Esophagus muscularis mucosa (tissue), 4 donors: ENCODE data around the gene LCP2. TPM values are rescaled to one million over a fixed set of nuclear protein-coding genes. Genes with fewer than 3 reads are reported as not detected.
A peak's percentile ranks its signal among the peaks of the same experiment; 100 is the strongest.

Experiments
- DNase-seq: peaks from one replicate; pipeline ENCODE4 v3.0.0-alpha.2; 2017; ENCODE audit errors: extremely low spot score
- H3K27ac ChIP-seq, 4 donors: fragments of 200-600 bp; sonication (generic); replicated peaks in 1 of 4; 1 replicate in 3 of 4; 2 replicates in 1 of 4; pipeline ENCODE4 v1.5.1; 2016 to 2019; ENCODE audit warnings: mild to moderate bottlenecking in 1 of 4
- H3K27me3 ChIP-seq, 4 donors: fragments of 200-600 bp; sonication (generic); one replicate each; pipeline versions ENCODE4 v1.5.1 to v1.6.0; 2016 to 2019
- H3K36me3 ChIP-seq, 4 donors: fragments of 200-600 bp; sonication (generic); one replicate each; pipeline ENCODE4 v1.5.1; 2016 to 2019
- H3K4me1 ChIP-seq, 4 donors: fragments of 200-600 bp; sonication (generic); one replicate each; pipeline ENCODE4 v1.5.1; 2016 to 2019
- H3K4me3 ChIP-seq, 4 donors: fragments of 200-600 bp; sonication (generic); 1 replicate in 2 of 4; 2 replicates in 2 of 4; pipeline ENCODE4 v1.5.1; 2016 to 2019; ENCODE audit warnings: mild to moderate bottlenecking in 4 of 4, moderate library complexity in 1 of 4
- H3K9me3 ChIP-seq, 4 donors: fragments of 200-600 bp; sonication (generic); 1 replicate in 3 of 4; 2 replicates in 1 of 4; pipeline ENCODE4 v1.5.1; 2016 to 2019
- CTCF ChIP-seq, 3 experiments: fragments of 200-600 bp in 2 of 3; fragments of 450-650 bp in 1 of 3; sonication (generic) in 2 of 3; IDR thresholded peaks; one replicate each; pipeline ENCODE4 v1.5.1; 2017 to 2019; ENCODE audit warnings: antibody characterized with exemption in 3 of 3, mild to moderate bottlenecking in 2 of 3, moderate library complexity in 1 of 3
- EP300 ChIP-seq: sonication (generic); formaldehyde crosslinking; IDR thresholded peaks from one replicate; pipeline ENCODE4 v1.6.1; 2017; ENCODE audit warnings: antibody characterized with exemption
- POLR2A ChIP-seq: fragments of 450-650 bp; IDR thresholded peaks from one replicate; pipeline ENCODE4 v1.6.1; 2017; ENCODE audit warnings: antibody characterized with exemption, moderate library complexity, mild to moderate bottlenecking, low read depth
- POLR2AphosphoS5 ChIP-seq, 2 donors: sonication (generic); formaldehyde crosslinking; IDR thresholded peaks; one replicate each; pipeline ENCODE4 v1.6.1; 2017; ENCODE audit warnings: antibody characterized with exemption in 2 of 2
- WGBS: methylation state at CpG from one replicate; pipeline ENCODE4 v1.1.5; 2018; 5-methylcytosine and 5-hydroxymethylcytosine counted together
- intact Hi-C: fragments of 100-400 bp; cut with DNase I; formaldehyde crosslinking; loops from one replicate; pipeline ENCODE4 v1.15.1; 2023
- total RNA-seq, 4 donors: library from RNA; depleted of rRNA; stranded (reverse); fragments of >200 nt; gene quantifications; one replicate each; pipeline versions ENCODE4 v1.1.0 to v1.2.1, GENCODE V29; 2016

The LCP2 gene
- total RNA-seq, 4 donors from 2014 or later: 6.8 to 20.4 (median 9.0) TPM

- WGBS: 68% methylated on average over 11 of the region's 11 CpGs
- H3K4me3 ChIP-seq: no peak overlapping the region
- H3K27ac ChIP-seq: peak overlapping the region in 1 of 4 donors; percentile 40
Observed at GRCh38 chr5:170301981-170302652, 4.5 kb upstream of the LCP2 start.

GRCh38 chr5:170301149-170301548 lies 3.6 kb upstream of the LCP2 start:
- H3K27ac ChIP-seq: no peak overlapping the region
- H3K4me3 ChIP-seq: no peak overlapping the region
- DNase-seq: no peak
- intact Hi-C loops: no loop called here
- WGBS: 84% methylated on average over 9 of the region's 9 CpGs
- no peaks in the 10 kb centered on the region for H3K36me3 ChIP-seq
- no peaks in the 10 kb centered on the region for H3K27me3 ChIP-seq
- peaks cover 8 to 18% (median 16%) of the 10 kb centered on the region in 4 donors for H3K4me1 ChIP-seq
- H3K9me3 ChIP-seq: no peaks in the 10 kb centered on the region
- TF ChIP-seq EP300 (no peak), POLR2A (no peak), POLR2AphosphoS5 (IDR thresholded peaks at IDR 0.05) (no peak), CTCF (IDR thresholded peaks at IDR 0.05) (no peak)

More at GRCh38 chr5:170301981-170302652, 4.5 kb upstream of the LCP2 start:
- no peak for DNase-seq
- H3K4me1 ChIP-seq: peaks cover 14 to 28% (median 21%) of the 10 kb centered on the region in 4 donors
- no peaks in the 10 kb centered on the region for H3K27me3 ChIP-seq
- H3K36me3 ChIP-seq: no peaks in the 10 kb centered on the region
- TF ChIP-seq POLR2AphosphoS5 (IDR thresholded peaks at IDR 0.05) (no peak), EP300 (no peak), POLR2A (no peak), CTCF (IDR thresholded peaks at IDR 0.05) (no peak)
- H3K9me3 ChIP-seq: no peaks in the 10 kb centered on the region
- intact Hi-C loops: no loop called here

- Histone ChIP-seq H3K27me3 (no peaks in the 10 kb centered on the region), H3K27ac (no peak overlapping the region), H3K4me1 (peaks cover 8 to 17% (median 14%) of the 10 kb centered on the region in 4 donors), H3K9me3 (no peaks in the 10 kb centered on the region), H3K4me3 (no peak overlapping the region), H3K36me3 (no peaks in the 10 kb centered on the region)
- intact Hi-C loops: no loop called here
- TF ChIP-seq CTCF (IDR thresholded peaks at IDR 0.05) (no peak), POLR2AphosphoS5 (IDR thresholded peaks at IDR 0.05) (no peak), EP300 (no peak), POLR2A (no peak)
- DNase-seq: no peak
- WGBS: 92% methylated on average over 5 of the region's 7 CpGs
Observed at GRCh38 chr5:170300361-170301013, 2.9 kb upstream of the LCP2 start.

- WGBS: 87% methylated on average over 9 of the region's 12 CpGs
- H3K27me3 ChIP-seq: no peaks in the 10 kb centered on the region
- TF ChIP-seq POLR2A (no peak), CTCF (IDR thresholded peaks at IDR 0.05) (no peak), EP300 (no peak), POLR2AphosphoS5 (IDR thresholded peaks at IDR 0.05) (no peak)
- peak overlapping the region; percentile 47 to 55 (median 48) for H3K4me3 ChIP-seq
- intact Hi-C loops: no loop called here
- peaks cover 0 to 5% (median 0%) of the 10 kb centered on the region in 4 donors for H3K36me3 ChIP-seq
- H3K27ac ChIP-seq: peak overlapping the region; percentile 57 to 71 (median 66)
- H3K4me1 ChIP-seq: peaks cover 0 to 2% (median 0%) of the 10 kb centered on the region in 4 donors
- no peak for DNase-seq
- H3K9me3 ChIP-seq: no peaks in the 10 kb centered on the region
Observed at GRCh38 chr5:170296935-170297588, 515 bp downstream of the LCP2 start.
